ENCODE results near the gene SLC35E2B.
"Not testable (repeated sequence)": the region's sequence is repeated elsewhere in the genome, so short reads cannot be mapped to it uniquely, and the experiment has no call there.

DNA sequence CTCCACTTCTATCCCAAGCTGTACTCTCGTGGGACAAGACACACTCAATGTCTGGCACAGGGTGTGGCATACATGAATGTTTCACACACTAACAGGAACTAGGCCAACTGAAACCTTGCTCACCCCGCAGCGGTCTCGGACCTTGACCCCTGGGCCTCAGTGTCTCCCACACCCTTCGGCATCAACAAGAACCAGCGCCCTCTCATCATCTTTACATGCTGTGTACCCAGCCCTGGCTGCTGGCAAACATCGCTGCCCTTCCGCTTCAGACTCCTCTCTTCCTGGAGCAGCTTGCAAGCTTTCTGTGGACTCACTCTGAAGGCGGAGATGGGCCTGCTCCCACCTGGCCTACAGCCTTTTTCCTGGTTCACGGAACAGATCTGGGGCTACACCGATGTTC lies 44.3 kb downstream of the SLC35E2B start:
- TF ChIP-seq POLR2AphosphoS5 (IDR thresholded peaks at IDR 0.05); SMC3 (conservative IDR thresholded peaks at IDR 0.05; ENCODE audit: poor library complexity); EZH2 (IDR thresholded peaks at IDR 0.05; ENCODE audit: borderline replicate concordance, insufficient read depth, low read length, poor library complexity, severe bottlenecking): not testable (repeated sequence)
- TF ChIP-seq, protein P1, sequence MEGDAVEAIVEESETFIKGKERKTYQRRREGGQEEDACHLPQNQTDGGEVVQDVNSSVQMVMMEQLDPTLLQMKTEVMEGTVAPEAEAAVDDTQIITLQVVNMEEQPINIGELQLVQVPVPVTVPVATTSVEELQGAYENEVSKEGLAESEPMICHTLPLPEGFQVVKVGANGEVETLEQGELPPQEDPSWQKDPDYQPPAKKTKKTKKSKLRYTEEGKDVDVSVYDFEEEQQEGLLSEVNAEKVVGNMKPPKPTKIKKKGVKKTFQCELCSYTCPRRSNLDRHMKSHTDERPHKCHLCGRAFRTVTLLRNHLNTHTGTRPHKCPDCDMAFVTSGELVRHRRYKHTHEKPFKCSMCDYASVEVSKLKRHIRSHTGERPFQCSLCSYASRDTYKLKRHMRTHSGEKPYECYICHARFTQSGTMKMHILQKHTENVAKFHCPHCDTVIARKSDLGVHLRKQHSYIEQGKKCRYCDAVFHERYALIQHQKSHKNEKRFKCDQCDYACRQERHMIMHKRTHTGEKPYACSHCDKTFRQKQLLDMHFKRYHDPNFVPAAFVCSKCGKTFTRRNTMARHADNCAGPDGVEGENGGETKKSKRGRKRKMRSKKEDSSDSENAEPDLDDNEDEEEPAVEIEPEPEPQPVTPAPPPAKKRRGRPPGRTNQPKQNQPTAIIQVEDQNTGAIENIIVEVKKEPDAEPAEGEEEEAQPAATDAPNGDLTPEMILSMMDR (IDR thresholded peaks at IDR 0.05; ENCODE audit: poor library complexity, severe bottlenecking) = not testable (repeated sequence)
- TF ChIP-seq, protein P2, sequence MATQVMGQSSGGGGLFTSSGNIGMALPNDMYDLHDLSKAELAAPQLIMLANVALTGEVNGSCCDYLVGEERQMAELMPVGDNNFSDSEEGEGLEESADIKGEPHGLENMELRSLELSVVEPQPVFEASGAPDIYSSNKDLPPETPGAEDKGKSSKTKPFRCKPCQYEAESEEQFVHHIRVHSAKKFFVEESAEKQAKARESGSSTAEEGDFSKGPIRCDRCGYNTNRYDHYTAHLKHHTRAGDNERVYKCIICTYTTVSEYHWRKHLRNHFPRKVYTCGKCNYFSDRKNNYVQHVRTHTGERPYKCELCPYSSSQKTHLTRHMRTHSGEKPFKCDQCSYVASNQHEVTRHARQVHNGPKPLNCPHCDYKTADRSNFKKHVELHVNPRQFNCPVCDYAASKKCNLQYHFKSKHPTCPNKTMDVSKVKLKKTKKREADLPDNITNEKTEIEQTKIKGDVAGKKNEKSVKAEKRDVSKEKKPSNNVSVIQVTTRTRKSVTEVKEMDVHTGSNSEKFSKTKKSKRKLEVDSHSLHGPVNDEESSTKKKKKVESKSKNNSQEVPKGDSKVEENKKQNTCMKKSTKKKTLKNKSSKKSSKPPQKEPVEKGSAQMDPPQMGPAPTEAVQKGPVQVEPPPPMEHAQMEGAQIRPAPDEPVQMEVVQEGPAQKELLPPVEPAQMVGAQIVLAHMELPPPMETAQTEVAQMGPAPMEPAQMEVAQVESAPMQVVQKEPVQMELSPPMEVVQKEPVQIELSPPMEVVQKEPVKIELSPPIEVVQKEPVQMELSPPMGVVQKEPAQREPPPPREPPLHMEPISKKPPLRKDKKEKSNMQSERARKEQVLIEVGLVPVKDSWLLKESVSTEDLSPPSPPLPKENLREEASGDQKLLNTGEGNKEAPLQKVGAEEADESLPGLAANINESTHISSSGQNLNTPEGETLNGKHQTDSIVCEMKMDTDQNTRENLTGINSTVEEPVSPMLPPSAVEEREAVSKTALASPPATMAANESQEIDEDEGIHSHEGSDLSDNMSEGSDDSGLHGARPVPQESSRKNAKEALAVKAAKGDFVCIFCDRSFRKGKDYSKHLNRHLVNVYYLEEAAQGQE (IDR thresholded peaks at IDR 0.05; ENCODE audit: borderline replicate concordance) = not testable (repeated sequence)
